ENCODE results near the gene MAPK8IP2. TPM values are rescaled to one million over a fixed set of nuclear protein-coding genes. Genes with fewer than 3 reads are reported as not detected.
A peak's percentile ranks its signal among the peaks of the same experiment; 100 is the strongest.
"Not testable (repeated sequence)": the region's sequence is repeated elsewhere in the genome, so short reads cannot be mapped to it uniquely, and the experiment has no call there.

MAPK8IP2 gene
- total RNA-seq, 1 experiment from 2014 or later = 0.15 TPM

- no peak for DNase-seq (ENCODE audit: extremely low read depth, low read depth)
These were observed 10.9 kb downstream of the MAPK8IP2 start for GRCh38 chr22:50611341-50612060.

- no peak for DNase-seq (ENCODE audit: extremely low read depth, low read depth)
These were observed 11.6 kb downstream of the MAPK8IP2 start for GRCh38 chr22:50612168-50612527.

DNA sequence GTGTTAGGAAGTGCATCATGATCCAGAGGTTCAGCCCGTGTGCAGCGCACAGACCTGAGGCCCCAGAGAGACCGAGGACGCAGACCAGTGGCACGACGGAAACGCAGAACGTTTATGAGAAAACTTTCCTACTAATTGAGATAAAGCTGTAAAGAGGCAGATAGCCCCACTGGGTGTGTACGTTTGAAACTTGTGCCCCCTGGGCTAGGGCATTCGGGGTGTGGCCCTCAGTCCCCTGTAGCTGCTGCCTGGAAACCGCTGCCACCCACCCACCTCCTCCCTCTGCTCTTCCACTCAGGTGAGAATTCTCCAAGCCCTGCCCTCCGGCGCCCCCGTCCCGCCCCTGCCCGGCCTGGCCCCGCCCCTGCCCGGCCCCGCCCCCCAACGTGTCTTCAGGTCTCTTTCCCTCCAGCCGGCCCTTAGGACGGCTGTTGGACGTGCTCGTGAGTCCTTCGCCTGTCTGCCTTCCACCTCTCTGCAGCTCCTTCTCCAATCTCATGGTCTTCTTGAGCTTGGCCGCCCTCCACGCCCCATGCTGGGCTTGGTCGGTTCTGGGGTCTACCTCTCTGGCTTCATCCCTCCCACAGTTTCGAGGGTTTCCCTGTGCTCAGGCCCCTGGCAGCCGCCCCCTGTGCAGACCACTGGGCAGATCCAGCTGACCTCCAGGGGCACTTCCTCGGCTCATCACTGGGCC lies 12.1 kb downstream of the MAPK8IP2 start:
- no peak for DNase-seq (ENCODE audit: extremely low read depth, low read depth)

- DNase-seq (ENCODE audit: extremely low read depth, low read depth) = peak; percentile 19
These were observed 12.8 kb downstream of the MAPK8IP2 start for GRCh38 chr22:50613291-50613981.

DNA sequence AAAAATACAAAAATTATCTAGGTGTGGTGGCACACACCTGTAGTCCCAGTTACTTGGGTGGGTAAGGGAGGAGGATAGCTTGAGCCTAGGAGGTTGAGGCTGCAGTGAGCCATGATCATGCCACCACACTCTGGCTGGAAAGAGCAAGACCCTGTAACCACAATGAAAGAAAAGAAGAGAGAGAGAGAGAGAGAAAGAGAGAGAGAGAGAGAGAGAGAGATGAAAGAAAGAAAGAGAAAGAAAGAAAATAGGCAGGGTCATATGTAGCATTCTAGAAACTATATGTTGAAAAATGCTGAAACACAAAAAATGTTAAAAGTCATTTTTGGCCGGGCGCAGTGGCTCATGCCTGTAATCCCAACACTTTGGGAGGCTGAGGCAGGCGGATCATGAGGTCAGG lies 13.7 kb downstream of the MAPK8IP2 start:
- not testable (repeated sequence) for DNase-seq (ENCODE audit: extremely low read depth, low read depth)

GRCh38 chr22:50620593-50621355 lies 20.2 kb downstream of the MAPK8IP2 start:
- DNase-seq (ENCODE audit: extremely low read depth, low read depth) = no peak

- no peak for DNase-seq (ENCODE audit: extremely low read depth, low read depth)
These were observed 20.8 kb downstream of the MAPK8IP2 start for GRCh38 chr22:50621356-50621880.

- no peak for DNase-seq (ENCODE audit: extremely low read depth, low read depth)
These were observed 21.5 kb downstream of the MAPK8IP2 start for GRCh38 chr22:50621948-50622722.

DNA sequence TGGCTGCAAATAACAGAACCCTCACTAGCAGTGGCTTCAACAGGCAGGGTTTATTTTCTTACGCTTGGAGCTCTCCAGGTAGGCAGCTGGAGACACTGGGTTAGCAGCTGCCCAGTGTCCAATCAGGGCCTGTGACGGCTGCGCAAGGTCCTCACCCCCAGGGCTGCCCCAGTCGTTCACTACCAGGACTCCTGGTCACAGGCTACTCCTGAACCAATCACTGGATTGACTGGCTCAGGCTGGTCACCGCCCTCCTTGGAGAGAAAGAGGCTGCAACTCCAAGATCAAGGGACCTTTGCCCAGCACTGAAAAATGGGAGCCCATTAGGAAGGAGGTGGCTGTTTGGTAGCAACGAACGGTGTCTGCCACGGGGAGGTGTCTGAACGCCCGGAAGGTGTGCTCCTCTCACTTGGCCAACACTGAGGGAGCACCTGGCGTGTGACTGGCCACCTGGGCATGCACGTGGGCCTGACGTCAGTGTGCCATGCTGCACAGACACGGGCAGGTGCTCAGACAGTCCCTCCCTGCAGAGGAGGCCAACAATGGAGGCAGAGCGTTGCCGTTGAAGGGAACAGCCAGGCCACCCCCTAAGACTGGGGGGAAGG lies 22.2 kb downstream of the MAPK8IP2 start:
- DNase-seq (ENCODE audit: extremely low read depth, low read depth) = no peak

DNA sequence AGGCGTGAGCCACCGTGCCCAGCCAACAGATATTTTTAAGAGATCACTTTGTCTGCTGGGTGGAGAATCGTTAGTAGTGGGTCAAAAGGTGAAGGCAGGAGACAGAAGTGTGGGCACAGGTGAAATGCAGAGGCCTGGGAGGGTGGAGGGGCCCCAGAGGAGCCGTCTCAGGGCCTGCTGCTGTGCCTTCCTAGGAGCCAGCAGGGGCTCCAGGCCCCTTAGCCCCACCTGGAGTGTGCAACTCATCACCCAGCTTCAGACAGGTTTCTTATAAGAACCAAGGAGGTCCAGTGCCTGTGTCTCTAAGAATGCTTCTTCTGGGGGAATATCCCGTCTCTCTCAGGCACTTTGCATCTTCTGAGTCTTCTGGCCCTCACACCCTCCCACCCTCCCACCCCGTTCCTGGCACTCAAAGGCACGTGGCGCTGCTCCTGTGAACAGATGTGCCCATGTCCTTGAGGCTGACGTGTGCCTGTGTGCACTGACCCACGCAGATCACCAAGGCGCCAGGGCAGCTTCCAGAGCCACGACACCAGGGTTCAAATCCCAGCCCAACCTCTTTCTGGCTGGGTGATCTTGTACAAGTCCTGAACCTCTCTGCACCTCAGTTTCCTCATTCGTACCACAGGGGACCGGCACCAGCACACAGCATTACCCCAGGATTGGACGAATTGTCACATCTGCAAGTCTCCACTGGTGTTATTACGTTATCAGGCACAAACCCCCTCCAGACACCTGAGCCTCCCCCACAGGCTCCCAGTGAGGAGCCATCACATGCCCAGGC lies 23.9 kb downstream of the MAPK8IP2 start:
- DNase-seq (ENCODE audit: extremely low read depth, low read depth) = no peak

- DNase-seq (ENCODE audit: extremely low read depth, low read depth) = no peak
These were observed 24.6 kb downstream of the MAPK8IP2 start for GRCh38 chr22:50625131-50625567.

GRCh38 chr22:50625568-50626313 lies 25.1 kb downstream of the MAPK8IP2 start:
- DNase-seq (ENCODE audit: extremely low read depth, low read depth) = no peak

DNA sequence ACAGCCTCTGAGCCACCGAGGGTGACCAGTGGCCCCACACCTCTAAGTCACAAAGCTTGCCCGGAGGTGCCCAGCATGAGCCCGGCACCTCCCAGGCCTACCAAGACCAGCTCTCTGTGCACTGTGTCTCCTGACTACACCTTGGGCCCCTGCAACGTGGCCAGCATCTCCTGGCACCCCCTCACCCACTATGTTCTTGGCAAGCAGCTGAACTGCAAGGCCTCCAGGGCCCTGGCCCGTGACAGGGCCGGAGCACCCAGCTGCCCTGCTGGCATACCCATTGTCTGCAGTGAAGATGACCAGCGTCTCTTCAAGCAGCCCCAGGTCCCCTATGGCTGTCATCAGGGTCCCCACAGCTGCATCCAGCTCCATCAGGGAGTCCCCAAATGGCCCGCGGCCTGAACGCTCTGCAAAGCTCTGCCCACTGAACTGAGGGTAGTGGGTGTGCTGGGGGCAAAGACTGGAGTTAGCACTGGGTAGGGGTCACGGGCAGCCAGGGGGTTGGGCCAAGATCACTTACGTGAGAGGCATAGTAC lies 25.8 kb downstream of the MAPK8IP2 start:
- DNase-seq (ENCODE audit: extremely low read depth, low read depth) = no peak

- no peak for DNase-seq (ENCODE audit: extremely low read depth, low read depth)
These were observed 26.5 kb downstream of the MAPK8IP2 start for GRCh38 chr22:50626850-50627641.

- DNase-seq (ENCODE audit: extremely low read depth, low read depth) = peak; percentile 74
These were observed 27.3 kb downstream of the MAPK8IP2 start, which contains the start of gene ARSA for GRCh38 chr22:50627642-50628542. Gene ARSA, minus strand, starts transcription at chr22:50628152. Its CDS starts 373 bp downstream, at chr22:50627779.
